ENCODE results near the gene ARHGAP26.
A peak's percentile ranks its signal among the peaks of the same experiment; 100 is the strongest.

ARHGAP26 gene

DNA sequence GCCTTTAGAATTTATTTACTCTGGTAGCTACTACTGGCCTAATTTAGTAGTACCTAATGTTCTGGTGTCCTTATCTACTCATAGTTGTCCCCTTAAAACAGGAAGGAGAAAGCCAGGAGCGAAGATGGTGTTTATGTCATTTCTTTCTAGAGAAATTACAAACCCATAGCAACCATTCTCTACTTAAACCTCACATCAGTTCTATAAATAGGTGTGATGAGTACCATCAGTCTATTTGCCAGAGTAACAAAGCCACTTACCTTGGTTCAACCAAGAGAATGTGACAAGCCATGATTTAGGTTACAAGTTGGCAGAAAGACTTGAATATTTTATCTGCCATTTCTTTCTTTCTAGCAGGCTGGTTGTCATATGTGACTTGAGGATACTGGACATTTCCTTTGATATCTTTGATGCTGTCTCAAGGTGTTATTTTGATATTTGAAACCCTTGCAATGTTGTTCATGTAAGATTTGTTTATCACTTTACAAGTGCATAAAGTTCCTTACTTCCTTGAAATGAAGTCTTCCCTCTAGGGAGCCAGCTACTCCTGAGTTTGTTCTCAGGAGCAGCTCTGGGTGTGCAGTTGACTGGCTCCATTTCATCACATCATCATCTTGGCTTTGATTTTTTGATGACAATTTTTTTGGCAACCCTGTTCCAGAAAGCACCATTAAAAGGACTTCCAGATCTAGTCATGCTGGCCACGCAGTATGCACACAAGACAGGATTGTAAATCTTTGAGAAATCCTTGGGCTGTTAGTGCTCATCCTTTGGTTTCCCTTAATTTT, 286.8 kb downstream of the ARHGAP26 start:
- FAIRE-seq, result no peak
- no peak for DNase-seq (ENCODE audit: low spot score)

DNA sequence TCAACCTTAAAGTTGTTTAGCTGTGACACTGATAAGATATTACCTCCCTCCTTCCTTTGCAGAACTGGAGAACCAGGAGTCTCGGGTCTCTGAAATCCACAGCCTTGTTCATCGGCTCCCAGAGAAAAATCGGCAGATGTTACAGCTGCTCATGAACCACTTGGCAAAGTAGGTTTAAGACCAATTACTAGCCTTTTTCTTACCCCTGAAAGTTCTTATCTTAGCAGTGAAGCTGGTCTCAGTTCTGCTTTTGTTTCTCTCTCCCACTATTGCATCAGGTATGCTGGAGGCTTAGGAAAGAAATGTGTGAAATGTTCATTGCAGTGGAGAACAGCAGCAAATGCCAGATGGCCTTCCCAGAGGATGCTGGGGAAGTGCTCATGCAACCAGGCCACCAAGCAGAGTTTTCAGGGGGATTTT, 287.4 kb downstream of the ARHGAP26 start:
- FAIRE-seq (no peak), DNase-seq (ENCODE audit: low spot score) (no peak)

DNA sequence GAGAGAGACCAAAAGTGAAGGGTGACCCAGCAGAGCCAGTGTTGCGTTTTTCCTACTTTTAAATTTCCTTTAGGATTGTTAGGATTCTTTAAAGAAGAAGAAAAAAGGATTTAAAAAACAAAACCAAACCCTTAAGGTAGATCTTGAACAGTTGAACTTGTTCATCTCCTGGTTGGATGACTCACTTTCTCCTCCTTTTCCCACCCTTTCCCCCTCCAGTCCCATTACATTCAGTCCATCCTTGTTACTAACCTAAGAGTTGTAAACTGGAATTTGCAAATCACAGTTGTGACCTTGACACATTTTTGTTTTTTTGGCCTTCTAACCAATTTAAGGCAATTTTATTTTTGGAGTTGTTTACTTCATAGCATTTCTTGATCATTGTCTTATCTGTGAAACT, 289.2 kb downstream of the ARHGAP26 start:
- DNase-seq (ENCODE audit: low spot score) (no peak), FAIRE-seq (no peak)

DNA sequence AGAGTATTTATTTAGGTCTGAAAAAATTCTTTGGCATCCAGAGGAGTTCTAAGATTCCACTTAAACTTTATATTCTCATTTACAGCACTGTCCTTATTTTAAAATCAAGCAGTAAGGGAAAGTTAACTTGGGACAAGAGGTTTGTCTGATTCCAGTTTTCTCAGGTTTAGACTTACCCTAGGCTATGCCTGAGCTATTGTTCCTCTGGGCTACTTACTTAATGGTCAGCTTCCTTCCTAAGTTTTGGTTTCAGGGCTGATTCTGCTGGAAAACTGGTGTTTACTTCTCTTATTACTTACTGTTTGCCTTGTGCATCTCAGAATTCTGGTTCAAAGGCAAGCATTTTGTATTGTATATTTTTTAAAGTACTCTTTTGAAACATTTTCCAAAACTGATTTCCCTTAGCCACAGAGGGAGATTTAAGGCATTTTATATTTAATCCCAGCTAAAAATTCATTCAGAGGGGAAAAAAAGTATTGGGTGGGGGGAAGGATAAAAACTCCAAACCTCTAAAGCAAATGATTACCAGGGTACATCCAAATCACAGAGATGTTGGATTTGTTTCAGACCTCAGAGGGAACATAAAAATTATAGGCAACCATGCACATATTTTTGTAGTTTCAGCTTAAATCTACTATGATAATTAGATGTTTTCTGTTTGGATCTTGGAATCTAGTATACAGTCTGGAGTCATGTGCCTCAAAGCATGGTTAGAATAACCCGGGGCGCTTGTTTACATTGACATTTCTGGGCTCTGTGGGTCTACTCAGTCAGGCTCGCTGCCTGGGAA, 290.0 kb downstream of the ARHGAP26 start:
- no peak for DNase-seq (ENCODE audit: low spot score)
- FAIRE-seq, result no peak

DNA sequence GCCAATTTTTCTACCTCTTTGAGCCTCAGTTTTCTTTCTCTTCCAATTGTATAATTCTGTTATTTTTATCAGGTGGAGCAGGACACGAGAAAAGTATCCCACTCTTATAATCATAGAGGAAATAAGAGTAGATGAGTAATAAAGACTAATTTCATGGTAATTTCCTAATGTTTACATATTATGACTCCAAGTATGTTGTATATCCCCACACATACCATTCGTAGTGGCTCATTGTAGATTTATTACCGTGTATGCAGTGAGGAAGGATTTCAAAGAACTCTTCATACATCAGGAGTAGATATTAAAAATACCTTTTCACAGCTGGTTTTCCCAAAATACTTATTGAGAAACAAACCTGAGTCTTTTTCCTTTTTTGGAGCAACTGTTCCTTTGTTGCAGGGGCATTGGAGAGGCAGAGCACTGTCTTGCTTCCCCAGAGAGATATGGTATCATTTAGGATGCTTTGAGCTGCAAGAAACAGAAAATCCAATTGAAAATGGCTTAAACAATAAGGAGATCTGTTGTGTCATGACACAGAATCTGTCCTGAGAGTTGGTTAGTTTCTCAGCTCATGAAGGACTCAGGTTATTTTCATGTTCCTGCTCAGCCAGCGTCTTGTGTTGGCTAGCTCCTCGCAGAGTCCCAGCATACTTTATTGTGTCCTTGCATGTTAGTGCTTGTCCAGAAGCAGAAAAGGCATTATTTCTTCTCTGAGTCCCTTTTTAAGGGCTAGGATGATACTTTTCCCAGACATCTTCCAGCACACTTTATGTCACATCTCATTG, 291.2 kb downstream of the ARHGAP26 start:
- FAIRE-seq, result no peak
- peak; percentile 33 for DNase-seq (ENCODE audit: low spot score)

DNA sequence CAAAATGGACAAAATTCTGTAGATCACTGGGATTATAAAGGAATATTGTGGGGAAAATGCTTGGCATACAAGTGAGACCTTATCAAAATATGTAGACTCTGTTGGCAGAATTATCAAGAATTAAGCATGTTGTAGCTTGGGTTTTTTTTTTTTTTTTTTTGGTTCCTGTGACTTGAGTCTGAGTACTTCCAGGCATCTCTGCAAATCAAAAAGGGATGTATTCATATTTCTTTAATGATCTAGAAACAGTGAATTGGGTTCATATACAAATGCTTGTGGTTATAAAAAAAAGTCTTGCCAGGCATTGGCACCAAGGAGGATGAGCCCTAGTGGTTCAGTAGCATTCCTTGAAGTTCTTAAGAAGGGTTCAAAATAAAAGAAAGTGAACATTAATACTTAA, 292.2 kb downstream of the ARHGAP26 start:
- DNase-seq (ENCODE audit: low spot score), result no peak
- FAIRE-seq, result no peak

DNA sequence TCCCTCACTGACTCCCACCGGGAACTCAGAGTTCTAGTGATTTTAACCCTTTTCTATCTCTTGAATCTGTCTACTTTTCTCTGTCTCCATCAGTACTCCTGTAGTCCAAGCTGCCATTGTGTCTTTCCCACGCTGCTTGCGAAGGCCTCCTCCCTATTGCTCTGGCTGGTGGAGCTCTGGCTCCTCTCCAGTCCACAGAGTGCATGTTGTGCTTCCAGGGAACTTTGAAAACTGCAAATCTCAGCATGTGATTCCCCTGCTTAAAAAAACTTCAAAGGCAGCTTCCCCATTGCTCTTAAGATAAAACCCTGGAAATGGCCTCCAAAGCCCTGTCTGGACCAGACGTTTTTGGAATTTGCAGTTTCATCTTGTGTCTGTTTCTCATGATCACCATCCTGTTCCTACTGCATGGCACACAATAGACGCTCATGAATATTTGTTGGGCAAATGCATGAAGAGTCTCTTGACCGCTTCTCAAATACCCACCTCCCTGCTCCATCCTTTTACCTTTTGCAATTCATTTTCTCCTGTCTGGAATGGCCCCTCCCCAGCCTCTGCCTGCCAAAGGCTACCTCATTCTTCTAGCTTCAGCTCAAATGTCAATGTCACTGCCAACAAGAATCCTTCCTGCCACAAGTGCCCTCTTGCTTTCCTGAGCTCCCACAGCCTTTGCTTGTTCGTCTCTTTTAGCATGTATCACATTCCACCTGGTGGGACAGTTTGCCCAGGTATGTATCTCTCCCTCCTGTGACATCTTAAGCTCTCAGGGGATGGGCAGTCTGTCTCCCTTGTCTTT, 293.2 kb downstream of the ARHGAP26 start:
- no peak for FAIRE-seq

DNA sequence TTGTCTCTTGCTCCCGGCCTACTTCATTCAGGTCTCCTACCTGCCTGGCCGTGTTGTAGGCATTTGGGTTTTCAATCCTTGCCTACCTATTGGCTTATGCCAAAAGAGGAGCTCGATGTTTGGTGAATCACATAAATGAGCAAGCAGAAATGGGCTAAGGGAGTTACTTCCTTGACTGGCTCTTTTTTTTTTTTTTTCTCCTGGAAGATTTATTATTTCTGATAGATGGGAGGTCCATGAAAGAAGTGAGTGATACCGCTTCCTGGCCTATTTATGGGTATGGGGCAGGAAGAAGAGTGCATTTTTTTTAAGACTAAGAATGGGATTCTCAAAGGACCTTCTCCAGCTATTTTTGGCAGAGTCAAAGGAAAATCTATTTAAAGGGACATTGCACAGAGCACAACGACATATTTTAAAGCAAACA, 294.1 kb downstream of the ARHGAP26 start:
- FAIRE-seq (no peak), DNase-seq (ENCODE audit: low spot score) (no peak)

More for the DNA sequence above, 293.2 kb downstream of the ARHGAP26 start:
- DNase-seq (ENCODE audit: low spot score), result no peak

DNA sequence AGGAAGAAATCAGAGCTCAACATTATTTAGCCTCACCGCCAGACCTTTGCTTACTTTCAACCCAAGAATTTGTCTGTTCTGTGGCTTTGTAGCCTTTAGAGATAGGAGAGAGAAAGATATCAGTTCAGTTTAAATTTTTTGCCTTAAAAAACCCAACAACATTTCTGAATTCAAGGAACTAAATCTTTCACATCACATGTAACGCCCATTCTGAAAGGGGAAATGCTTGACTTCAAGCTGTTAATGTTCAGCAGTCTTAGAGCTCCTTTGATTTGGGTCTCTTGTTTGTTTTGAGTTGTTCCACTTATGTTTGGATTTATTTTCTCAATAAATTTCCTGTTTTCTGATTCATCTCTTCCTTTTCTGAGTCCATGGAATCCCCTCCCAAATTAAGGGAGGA, 294.5 kb downstream of the ARHGAP26 start:
- no peak for DNase-seq (ENCODE audit: low spot score)
- FAIRE-seq, result no peak

DNA sequence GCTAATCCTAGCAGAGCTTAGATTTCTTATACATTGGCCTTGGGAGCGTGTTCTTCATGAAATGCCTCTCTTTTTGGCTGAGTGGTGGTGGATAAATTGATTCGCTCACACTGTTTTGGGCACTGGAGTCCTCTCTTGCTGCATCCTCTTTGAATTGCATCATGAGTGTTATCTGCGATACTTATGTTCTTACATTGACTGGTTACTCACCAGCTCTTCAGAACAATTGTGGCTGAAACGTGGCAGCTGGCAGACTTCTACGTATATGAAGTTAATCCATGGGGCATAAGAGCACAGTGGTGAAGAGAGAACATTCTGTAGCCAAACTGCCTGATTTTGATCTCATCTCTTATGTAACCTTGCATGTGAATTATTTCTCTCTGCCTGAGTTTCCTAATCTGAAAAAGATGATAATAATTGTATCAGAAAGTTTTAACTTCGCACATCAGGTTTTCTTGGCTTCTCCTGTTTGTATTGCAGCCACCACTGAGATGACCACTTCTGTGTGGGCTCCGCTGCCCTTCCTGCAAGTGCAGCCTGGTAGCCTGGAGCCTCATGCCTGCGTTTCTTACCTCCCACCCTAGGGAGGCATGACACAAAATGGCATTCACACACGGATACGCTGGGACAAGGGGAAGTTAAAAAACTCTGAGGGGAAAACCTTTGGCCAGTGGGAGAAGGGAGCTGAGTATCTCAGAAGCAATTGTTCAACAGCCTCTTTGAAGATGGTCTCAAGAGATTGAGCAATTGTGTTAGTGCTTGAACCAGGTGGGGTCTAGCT, 295.2 kb downstream of the ARHGAP26 start:
- no peak for DNase-seq (ENCODE audit: low spot score)
- no peak for FAIRE-seq

DNA sequence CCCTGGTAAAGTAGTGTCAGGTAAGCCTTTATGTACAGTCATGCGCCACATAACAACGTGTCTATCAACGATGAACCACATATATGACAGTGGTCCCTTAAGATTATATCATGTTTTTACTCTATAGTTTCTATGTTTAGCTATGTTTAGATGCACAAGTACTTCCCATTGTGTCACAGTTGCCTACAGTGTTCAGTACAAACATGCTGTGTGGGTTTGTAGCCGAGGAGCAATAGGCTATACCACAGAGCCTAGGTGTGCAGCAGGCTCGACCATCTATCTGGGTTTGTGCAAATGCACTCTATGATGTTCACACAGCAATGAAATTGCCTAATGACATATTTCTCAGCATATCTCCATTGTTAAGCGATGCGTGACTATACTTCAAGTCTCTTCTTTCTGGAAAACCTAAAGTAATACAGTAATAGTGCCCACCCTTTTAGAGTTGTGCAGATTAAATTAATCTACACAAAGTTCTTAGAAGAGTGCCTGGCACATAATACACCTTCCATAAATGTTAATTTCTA, 295.9 kb downstream of the ARHGAP26 start:
- FAIRE-seq, result no peak

DNA sequence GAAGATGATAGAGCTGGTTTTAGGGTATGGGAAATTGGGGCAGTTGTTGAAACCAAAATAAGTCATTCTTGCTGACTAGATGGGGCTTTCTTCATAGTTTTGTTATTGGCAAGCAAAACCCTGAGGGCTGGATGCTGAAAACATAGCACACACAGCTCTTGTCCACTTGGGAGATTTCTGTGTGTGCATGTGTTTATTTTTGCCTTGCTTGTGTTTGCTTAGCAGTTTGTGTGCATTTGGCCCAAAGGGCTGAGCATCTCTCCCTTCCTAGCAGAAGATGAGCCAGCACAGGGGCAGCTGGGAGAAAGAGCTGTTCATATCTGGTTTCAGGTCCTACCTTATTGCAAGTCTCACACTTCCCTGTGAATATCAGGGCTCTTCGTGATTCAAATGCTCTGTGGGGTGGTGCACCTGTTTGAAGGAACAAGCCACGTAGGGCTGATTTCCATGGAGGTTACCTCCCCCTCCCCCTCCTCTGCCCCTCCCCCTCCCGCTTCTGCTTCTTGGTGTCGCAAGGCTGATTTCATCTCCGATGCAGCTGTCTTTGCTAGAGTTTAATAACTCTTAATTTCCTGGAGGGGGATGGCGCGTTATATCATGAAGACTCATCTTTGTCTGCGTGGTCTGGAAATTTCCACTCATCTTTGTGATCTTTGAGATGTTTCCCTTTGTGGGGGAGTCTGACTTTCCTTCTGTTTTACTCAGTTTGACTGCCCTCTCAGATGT, 296.5 kb downstream of the ARHGAP26 start:
- FAIRE-seq (no peak), DNase-seq (ENCODE audit: low spot score) (no peak)

More for the DNA sequence above, 295.9 kb downstream of the ARHGAP26 start:
- no peak for DNase-seq (ENCODE audit: low spot score)

DNA sequence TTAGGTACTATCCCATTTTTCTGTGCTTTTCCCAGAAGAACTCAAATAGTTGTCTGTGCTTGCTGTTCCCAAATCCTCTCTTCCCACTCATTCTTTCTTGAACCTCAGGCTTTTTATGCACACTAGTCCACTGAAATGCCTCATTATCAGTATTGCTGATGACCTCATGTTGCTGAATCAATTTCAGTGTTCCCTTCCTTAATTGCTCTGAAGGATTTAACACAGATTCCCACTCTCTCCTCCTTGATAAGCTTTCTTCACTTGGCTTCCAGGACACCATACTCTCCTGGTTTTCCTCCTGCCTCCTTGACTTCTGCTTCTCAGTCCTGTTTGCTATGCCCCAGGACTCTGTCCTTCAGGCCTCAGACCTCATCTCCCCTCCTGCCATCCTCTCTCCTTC, 298.5 kb downstream of the ARHGAP26 start:
- FAIRE-seq, result no peak
- no peak for DNase-seq (ENCODE audit: low spot score)

DNA sequence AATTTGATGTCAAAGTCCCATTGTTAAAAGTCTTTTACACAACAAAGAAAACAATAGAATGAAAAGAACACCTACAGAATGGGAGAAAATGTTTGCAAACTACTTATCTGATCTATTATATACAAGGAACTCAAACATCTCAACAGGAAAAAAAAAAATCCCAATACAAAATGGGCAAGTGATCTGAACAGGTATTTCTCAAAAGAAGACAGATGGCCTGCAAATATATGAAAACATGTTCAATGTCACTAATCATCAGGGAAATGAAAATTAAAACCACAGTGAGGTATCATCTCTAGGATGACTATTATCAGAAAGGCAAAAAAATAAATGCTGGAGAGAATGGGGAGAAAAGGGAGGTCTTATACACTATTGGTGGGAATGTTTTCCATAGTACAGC, 301.8 kb downstream of the ARHGAP26 start:
- FAIRE-seq, result no peak

DNA sequence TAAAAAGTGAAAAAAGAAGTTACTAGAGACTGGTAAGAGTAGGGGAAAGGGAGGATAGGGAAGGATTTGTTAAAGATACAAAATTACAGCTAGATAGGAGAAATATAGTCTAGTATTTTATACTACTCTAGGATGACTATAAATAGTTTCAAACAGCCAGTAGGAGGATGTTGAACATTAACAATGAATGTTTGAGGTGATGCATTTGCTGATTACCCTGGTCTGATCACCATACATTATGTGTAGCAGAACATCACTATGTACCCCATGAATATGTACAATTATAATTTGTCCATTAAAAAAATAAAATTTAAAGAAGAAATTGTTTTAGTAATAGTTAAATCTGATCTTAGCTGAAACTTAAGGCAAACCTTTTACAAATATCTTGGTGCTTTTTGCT, 302.6 kb downstream of the ARHGAP26 start:
- DNase-seq (ENCODE audit: low spot score), result no peak
- FAIRE-seq, result no peak

More for the DNA sequence above, 301.8 kb downstream of the ARHGAP26 start:
- DNase-seq (ENCODE audit: low spot score), result no peak

DNA sequence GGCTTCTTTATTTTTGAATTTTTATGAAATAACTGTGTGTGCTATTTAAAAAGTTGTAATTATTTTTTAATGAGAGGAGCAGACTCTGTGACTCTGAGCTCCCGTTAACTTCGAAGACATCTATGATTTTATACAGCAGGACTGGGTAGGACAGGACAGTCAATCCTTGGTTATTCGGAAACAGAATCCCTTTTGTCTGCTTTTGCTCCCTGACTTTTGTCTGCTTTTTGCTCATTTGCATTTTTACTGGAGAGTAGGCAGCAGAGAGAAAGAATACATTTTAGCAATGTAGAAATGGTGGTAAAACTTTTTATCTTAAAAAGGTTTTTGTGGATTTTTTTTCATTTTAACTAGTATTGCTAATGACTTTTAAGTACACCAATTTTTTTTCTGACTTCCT, 303.6 kb downstream of the ARHGAP26 start:
- no peak for FAIRE-seq
- no peak for DNase-seq (ENCODE audit: low spot score)

DNA sequence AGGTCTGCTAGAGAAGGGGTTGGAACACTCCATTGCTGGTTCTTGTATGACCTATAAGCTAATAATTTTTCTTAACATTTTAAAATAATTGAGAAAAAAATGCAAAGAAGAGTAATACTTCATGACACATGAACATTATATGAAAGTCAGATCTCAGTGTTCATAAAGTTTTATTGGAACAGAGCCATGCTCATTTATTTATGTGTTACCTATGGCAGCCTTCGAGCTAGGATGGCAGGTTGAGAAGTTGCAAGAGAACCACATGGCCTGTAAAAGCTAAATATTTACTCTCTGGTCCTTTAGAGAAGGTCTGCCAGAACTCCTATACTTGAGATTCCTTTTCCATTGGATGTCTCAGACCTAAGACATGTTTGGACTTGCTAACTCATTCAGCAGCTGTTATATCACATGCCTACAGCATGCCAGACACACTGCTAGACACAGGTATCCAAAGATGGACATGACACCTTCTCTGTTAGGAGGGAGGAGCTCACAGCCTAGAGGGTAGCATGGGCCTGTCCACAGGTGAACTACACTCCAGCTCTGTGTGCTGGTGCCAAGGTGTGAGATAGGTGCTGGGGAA, 304.3 kb downstream of the ARHGAP26 start:
- DNase-seq (ENCODE audit: low spot score), result no peak
- no peak for FAIRE-seq

DNA sequence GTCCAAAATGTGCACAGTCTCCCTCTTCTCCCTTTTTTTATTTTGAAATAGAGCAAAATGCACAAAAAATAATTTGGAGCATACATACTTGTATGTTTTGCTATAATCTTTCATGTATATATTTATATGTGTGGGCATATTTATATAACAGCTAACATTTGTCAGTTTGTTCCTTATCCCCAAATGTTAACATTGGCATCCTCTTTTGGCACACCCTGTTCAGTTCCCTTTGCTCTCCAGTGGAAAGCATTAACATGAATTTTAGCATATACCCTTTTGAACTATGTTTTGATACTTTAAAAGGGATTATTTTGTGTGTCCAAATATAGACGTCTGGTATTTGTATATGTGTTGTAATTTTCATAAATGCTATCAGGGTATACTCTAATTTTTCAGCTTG, 306.2 kb downstream of the ARHGAP26 start:
- DNase-seq (ENCODE audit: low spot score), result no peak
- FAIRE-seq, result no peak

Data from RCC 7860 (cell line).